K562 (cell line): ENCODE results near the gene LAGE3. TPM values are rescaled to one million over a fixed set of nuclear protein-coding genes. Genes with fewer than 3 reads are reported as not detected.
A peak's percentile ranks its signal among the peaks of the same experiment; 100 is the strongest.

ENCODE experiments used
- BCLAF1 ChIP-seq, 2 experiments: fragments of 450-650 bp in 1 of 2; IDR thresholded peaks; 2 replicates each; pipeline ENCODE4 v1.6.1; 2011 to 2017; ENCODE audit warnings: low read depth in 2 of 2, antibody characterized with exemption in 1 of 2, borderline replicate concordance in 1 of 2, low read length in 1 of 2, mild to moderate bottlenecking in 1 of 2, mixed read lengths in 1 of 2; ENCODE audit not compliant: control insufficient read depth in 1 of 2
- CBFA2T3 ChIP-seq: fragments of 450-650 bp; IDR thresholded peaks from 2 replicates; pipeline ENCODE4 v1.6.1; 2017
- CHD1 ChIP-seq: fragments of 200-600 bp; sonication (generic); IDR thresholded peaks from one replicate; pipeline ENCODE4 v1.6.1; 2012; ENCODE audit warnings: mild to moderate bottlenecking, moderate library complexity, low read length, inconsistent platforms
- KLF1 ChIP-seq: fragments of 450-650 bp; IDR thresholded peaks from 2 replicates; pipeline ENCODE4 v1.6.1; 2016; ENCODE audit warnings: missing genetic modification characterization, missing compliant biosample characterization
- PHB ChIP-seq: fragments of 250-450 bp; sonication (Bioruptor Pico); IDR thresholded peaks from 2 replicates; pipeline ENCODE4 v1.5.0; 2021
- PYGO2 ChIP-seq: fragments of 450-650 bp; IDR thresholded peaks from 2 replicates; pipeline ENCODE4 v1.6.1; 2016; ENCODE audit warnings: mild to moderate bottlenecking, missing genetic modification characterization, moderate library complexity, missing compliant biosample characterization
- TAF15 ChIP-seq: fragments of 200-400 bp; formaldehyde crosslinking; IDR thresholded peaks from 2 replicates; pipeline ENCODE4 v1.6.1; 2017; ENCODE audit warnings: mild to moderate bottlenecking, low read depth, low read length, moderate library complexity
- TRIM25 ChIP-seq: fragments of 450-650 bp; IDR thresholded peaks from 2 replicates; pipeline ENCODE4 v1.7.0; 2016; ENCODE audit warnings: borderline replicate concordance
- polyA plus RNA-seq, 8 experiments: library from polyadenylated mRNA; depleted of rRNA in 4 of 8; stranded (reverse) in 5 of 8; unstranded in 3 of 8; fragments of >200 nt; fragmentation: Nextera tagmentation in 2 of 8; fragmentation: Illumina TruSeq in 1 of 8; extraction: Ambion mirVana in 2 of 8; extraction: Trizol in 1 of 8; gene quantifications; 2 replicates each; pipeline versions ENCODE4 v1.2.1 to v1.2.3, GENCODE V29; 2011 to 2014; ENCODE audit warnings: inconsistent platforms in 1 of 8, missing spikeins in 1 of 8
- total RNA-seq, 7 experiments: library from RNA; depleted of rRNA in 6 of 7; stranded (reverse); fragments of >200 nt in 6 of 7; fragmentation: Illumina TruSeq in 2 of 7; extraction: Trizol in 2 of 7; gene quantifications; 2 replicates each; pipeline versions ENCODE4 v1.2.1 to v1.2.3, GENCODE V29; 2011 to 2021; ENCODE audit warnings: low replicate concordance in 1 of 7
- TF ChIP-seq, protein P1 (sequence below), 2 experiments: fragments of 450-650 bp; IDR thresholded peaks; 2 replicates each; pipeline ENCODE4 v1.6.1; 2018; ENCODE audit warnings: mild to moderate bottlenecking in 2 of 2, low read depth in 1 of 2; ENCODE audit not compliant: partially characterized antibody in 2 of 2
- TF ChIP-seq, protein P2 (sequence below): fragments of 250-450 bp; sonication (Bioruptor Pico); IDR thresholded peaks from 2 replicates; pipeline ENCODE4 v1.4.0; 2020; ENCODE audit warnings: mild to moderate bottlenecking
- TF ChIP-seq, protein P3 (sequence below): fragments of 450-650 bp; formaldehyde crosslinking; conservative IDR thresholded peaks from 2 replicates; pipeline ENCODE4 v1.4.0; 2022; ENCODE audit warnings: mild to moderate bottlenecking, missing genetic modification characterization

The LAGE3 gene
- total and polyA plus RNA-seq, 9 of the 15 experiments (the other 6 are each of a cell fraction or from before 2014, with no cell fraction given): 28.2 to 125 (median 35.8) TPM

- TF ChIP-seq BCLAF1 (IDR thresholded peaks at IDR 0.05; ENCODE audit: borderline replicate concordance in 1 of 2, control insufficient read depth in 1 of 2, low read depth in 2 of 2, low read length in 1 of 2) (no peak), TAF15 (no peak), CHD1 (no peak), PHB (CRISPR knock-in tag) (no peak), TRIM25 (no peak), CBFA2T3 (no peak), PYGO2 (tag) (no peak), KLF1 (tag) (no peak)
- TF ChIP-seq, protein P1, sequence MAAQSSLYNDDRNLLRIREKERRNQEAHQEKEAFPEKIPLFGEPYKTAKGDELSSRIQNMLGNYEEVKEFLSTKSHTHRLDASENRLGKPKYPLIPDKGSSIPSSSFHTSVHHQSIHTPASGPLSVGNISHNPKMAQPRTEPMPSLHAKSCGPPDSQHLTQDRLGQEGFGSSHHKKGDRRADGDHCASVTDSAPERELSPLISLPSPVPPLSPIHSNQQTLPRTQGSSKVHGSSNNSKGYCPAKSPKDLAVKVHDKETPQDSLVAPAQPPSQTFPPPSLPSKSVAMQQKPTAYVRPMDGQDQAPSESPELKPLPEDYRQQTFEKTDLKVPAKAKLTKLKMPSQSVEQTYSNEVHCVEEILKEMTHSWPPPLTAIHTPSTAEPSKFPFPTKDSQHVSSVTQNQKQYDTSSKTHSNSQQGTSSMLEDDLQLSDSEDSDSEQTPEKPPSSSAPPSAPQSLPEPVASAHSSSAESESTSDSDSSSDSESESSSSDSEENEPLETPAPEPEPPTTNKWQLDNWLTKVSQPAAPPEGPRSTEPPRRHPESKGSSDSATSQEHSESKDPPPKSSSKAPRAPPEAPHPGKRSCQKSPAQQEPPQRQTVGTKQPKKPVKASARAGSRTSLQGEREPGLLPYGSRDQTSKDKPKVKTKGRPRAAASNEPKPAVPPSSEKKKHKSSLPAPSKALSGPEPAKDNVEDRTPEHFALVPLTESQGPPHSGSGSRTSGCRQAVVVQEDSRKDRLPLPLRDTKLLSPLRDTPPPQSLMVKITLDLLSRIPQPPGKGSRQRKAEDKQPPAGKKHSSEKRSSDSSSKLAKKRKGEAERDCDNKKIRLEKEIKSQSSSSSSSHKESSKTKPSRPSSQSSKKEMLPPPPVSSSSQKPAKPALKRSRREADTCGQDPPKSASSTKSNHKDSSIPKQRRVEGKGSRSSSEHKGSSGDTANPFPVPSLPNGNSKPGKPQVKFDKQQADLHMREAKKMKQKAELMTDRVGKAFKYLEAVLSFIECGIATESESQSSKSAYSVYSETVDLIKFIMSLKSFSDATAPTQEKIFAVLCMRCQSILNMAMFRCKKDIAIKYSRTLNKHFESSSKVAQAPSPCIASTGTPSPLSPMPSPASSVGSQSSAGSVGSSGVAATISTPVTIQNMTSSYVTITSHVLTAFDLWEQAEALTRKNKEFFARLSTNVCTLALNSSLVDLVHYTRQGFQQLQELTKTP (IDR thresholded peaks at IDR 0.05; ENCODE audit: low read depth in 1 of 2, partially characterized antibody in 2 of 2): no peak
- TF ChIP-seq, protein P2, sequence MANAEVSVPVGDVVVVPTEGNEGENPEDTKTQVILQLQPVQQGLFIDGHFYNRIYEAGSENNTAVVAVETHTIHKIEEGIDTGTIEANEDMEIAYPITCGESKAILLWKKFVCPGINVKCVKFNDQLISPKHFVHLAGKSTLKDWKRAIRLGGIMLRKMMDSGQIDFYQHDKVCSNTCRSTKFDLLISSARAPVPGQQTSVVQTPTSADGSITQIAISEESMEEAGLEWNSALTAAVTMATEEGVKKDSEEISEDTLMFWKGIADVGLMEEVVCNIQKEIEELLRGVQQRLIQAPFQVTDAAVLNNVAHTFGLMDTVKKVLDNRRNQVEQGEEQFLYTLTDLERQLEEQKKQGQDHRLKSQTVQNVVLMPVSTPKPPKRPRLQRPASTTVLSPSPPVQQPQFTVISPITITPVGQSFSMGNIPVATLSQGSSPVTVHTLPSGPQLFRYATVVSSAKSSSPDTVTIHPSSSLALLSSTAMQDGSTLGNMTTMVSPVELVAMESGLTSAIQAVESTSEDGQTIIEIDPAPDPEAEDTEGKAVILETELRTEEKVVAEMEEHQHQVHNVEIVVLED (CRISPR knock-in tag): peak; percentile 61; the same call in 1 of the 2 replicates
- TF ChIP-seq, protein P3, sequence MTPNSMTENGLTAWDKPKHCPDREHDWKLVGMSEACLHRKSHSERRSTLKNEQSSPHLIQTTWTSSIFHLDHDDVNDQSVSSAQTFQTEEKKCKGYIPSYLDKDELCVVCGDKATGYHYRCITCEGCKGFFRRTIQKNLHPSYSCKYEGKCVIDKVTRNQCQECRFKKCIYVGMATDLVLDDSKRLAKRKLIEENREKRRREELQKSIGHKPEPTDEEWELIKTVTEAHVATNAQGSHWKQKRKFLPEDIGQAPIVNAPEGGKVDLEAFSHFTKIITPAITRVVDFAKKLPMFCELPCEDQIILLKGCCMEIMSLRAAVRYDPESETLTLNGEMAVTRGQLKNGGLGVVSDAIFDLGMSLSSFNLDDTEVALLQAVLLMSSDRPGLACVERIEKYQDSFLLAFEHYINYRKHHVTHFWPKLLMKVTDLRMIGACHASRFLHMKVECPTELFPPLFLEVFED (CRISPR knock-in tag): no peak
Observed at GRCh38 chrX:154428176-154429171, 50.6 kb downstream of the LAGE3 start, which contains the start of gene ATP6AP1 (continued).
